Adrenal gland (tissue), 5 donors: Measurements from ENCODE around the gene GPR153.
A peak's percentile ranks its signal among the peaks of the same experiment; 100 is the strongest.

Experiments used
- POLR2A ChIP-seq, 2 donors: fragments of 450-650 bp; IDR thresholded peaks; one replicate each; pipeline ENCODE4 v1.6.1; 2017; ENCODE audit warnings: antibody characterized with exemption in 2 of 2, mild to moderate bottlenecking in 2 of 2, moderate library complexity in 1 of 2
- TF ChIP-seq, protein P1 (sequence below), 6 experiments: fragments of 450-650 bp in 4 of 6; fragments of 200-600 bp in 2 of 6; sonication (generic) in 1 of 6; IDR thresholded peaks; 1 replicate in 5 of 6; 2 replicates in 1 of 6; pipeline versions ENCODE4 v1.5.1 to v1.8.0; 2016 to 2021; ENCODE audit warnings: antibody characterized with exemption in 6 of 6, mild to moderate bottlenecking in 2 of 6, moderate library complexity in 1 of 6
- donor health status: DM: no; HTN: no; CAD: no.

GRCh38 chr1:6280761-6281451 lies 20.0 kb upstream of the GPR153 start:
- TF ChIP-seq, protein P1, sequence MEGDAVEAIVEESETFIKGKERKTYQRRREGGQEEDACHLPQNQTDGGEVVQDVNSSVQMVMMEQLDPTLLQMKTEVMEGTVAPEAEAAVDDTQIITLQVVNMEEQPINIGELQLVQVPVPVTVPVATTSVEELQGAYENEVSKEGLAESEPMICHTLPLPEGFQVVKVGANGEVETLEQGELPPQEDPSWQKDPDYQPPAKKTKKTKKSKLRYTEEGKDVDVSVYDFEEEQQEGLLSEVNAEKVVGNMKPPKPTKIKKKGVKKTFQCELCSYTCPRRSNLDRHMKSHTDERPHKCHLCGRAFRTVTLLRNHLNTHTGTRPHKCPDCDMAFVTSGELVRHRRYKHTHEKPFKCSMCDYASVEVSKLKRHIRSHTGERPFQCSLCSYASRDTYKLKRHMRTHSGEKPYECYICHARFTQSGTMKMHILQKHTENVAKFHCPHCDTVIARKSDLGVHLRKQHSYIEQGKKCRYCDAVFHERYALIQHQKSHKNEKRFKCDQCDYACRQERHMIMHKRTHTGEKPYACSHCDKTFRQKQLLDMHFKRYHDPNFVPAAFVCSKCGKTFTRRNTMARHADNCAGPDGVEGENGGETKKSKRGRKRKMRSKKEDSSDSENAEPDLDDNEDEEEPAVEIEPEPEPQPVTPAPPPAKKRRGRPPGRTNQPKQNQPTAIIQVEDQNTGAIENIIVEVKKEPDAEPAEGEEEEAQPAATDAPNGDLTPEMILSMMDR (IDR thresholded peaks at IDR 0.05) = peak; percentile 11 to 63 (median 49)
- TF ChIP-seq POLR2A (IDR thresholded peaks at IDR 0.05) = no peak
